ENCODE data around the gene KAT8. TPM values are rescaled to one million over a fixed set of nuclear protein-coding genes. Genes with fewer than 3 reads are reported as not detected.

The KAT8 gene
- total and polyA plus RNA-seq, 9 of the 15 experiments (the other 6 are each of a cell fraction or from before 2014, with no cell fraction given): 10.0 to 98.5 (median 76.4) TPM

GRCh38 chr16:31148281-31148728, 30.8 kb downstream of the KAT8 start (continued):
- TF ChIP-seq MAZ (CRISPR knock-in tag; conservative IDR thresholded peaks at IDR 0.05 in 1 of 2, IDR thresholded peaks at IDR 0.05 in 1 of 2): peak; percentile 32 to 56; a peak in 2 of 4 replicates
- TF ChIP-seq ZNF655 (CRISPR knock-in tag; IDR thresholded peaks at IDR 0.05): no peak
- TF ChIP-seq ATF1 (CRISPR knock-in tag; IDR thresholded peaks at IDR 0.05): no peak
- TF ChIP-seq ATF1 (tag; IDR thresholded peaks at IDR 0.05): peak; percentile 23; the same call in 1 of the 2 replicates
- TF ChIP-seq ATF7 (IDR thresholded peaks at IDR 0.05): peak; percentile 22; the same call in 1 of the 2 replicates
- no peak for TF ChIP-seq ZNF57 (CRISPR knock-in tag; IDR thresholded peaks at IDR 0.05)
- 0 out of 4 replicates have a peak, but pooled peaks of 1 of the 2 experiments have one; percentile 45 for TF ChIP-seq HDAC1 (IDR thresholded peaks at IDR 0.05)
- peak; percentile 92 for TF ChIP-seq NCOA6 (IDR thresholded peaks at IDR 0.05)
- TF ChIP-seq MNT (conservative IDR thresholded peaks at IDR 0.05): no peak
- TF ChIP-seq ADNP (tag; IDR thresholded peaks at IDR 0.05): no peak
- no peak for TF ChIP-seq E2F5 (CRISPR knock-in tag; IDR thresholded peaks at IDR 0.05)
- no peak for TF ChIP-seq SMARCA5 (IDR thresholded peaks at IDR 0.05)
- TF ChIP-seq SMAD3 (CRISPR knock-in tag; conservative IDR thresholded peaks at IDR 0.05): no peak
- TF ChIP-seq POLR3A (IDR thresholded peaks at IDR 0.05; ENCODE audit: borderline replicate concordance, extremely low read depth, insufficient read depth, insufficient read length): no peak
